Measurements from ENCODE around the gene SIX2.
"Not testable (repeated sequence)": the region's sequence is repeated elsewhere in the genome, so short reads cannot be mapped to it uniquely, and the experiment has no call there.

SIX2 gene

DNA sequence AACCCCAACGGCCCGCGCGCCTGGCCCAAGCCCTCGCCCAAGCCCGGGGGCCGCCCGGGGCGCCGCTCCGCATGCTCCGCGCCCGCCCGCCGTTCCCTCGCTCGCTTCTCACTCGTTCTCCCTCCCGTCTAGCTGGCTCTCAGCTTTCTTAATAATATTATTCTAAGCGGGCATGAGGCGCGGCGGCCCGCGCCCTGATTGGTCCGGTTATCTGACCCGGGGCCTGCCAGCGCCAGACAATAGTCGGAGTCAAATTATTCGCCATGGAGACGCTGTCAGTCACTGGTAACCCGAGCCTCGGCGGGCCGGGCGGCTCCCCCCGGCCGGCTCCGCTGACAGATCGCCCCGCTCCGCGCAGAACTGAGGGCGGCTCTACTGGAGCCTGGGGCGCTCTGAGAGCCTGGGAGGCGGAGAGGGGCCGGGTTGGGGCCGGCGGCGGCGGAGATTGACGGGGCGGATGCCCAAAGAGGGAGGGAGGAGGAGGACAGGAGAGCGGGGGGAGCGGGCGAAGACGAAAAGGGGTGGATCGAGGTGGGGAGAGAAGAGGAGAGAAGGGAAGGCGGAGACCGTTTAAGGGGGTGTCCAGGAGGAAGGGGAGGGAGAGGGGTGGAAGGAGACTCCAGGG lies at the start of gene SIX2:
TSS of gene SIX2 (minus strand) at position 150 of the 625 bp plus-strand sequence. CDS start 342 bp downstream, outside the sequence.
- no peak for DNase-seq

DNA sequence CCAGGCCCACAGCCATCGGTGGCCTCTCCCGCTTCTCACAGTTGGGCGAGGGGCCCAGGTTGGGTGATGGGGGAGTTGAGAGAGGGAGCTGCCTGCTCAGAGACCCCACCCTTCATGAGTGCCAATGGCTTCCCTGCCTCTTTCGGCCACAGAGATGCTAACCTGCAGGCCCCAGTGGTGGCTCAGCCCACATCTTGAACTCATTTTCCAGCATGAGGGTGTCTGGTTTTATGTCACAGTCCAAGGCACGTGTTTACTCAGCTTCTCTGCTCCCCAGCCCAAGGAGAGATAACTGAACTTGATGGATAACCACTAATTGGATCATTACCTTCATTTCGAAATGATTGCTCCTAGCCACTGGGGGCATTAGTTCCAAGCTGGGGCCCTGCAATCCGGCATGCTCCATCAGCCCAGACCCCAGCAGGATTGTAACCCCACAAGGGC lies 45.9 kb upstream of the SIX2 start:
- DNase-seq: no peak

DNA sequence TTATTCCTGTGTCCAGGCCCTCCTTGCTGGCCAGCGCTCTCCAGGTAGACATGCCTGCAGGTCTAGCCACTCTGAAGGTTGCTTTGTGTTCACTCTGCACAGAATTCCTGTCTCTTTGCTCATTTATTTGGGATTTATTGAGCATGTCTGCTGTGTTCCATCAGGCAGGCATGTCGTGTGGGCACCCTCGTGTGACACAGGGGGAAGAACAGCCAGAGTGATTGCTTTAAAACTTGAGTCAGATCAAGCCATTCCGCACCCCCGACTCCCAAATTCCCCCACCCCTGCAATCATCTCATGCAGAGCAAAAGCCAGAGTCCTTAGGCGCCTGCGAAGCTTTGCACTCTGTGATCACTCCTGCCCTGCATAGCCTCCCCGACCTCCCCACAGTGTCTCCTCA lies 44.7 kb upstream of the SIX2 start:
- no peak for DNase-seq

DNA sequence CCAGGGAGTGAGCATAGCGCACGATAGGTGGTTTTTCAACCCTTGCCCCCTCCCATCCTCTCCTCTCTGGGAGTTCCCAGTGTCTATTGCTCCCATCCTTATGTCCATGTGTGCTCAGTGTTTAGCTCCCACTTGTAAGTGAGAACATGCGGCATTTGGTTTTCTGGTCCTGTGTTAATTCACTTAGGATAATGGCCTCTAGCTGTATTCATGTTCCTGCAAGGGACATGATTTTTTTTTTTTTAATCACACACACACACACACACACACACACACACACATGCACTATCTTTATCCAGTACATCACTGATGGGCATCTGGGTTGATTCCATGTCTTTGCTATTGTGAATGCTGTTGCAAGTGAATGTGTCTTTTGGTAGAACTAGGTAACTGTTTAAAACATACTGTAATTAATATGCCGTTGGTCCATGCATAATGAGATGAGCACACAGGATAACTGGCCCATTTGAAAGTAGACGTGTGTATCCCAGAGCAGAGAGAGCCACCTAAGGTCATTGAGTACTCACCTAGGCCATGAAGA lies 43.2 kb upstream of the SIX2 start:
- DNase-seq: no peak

DNA sequence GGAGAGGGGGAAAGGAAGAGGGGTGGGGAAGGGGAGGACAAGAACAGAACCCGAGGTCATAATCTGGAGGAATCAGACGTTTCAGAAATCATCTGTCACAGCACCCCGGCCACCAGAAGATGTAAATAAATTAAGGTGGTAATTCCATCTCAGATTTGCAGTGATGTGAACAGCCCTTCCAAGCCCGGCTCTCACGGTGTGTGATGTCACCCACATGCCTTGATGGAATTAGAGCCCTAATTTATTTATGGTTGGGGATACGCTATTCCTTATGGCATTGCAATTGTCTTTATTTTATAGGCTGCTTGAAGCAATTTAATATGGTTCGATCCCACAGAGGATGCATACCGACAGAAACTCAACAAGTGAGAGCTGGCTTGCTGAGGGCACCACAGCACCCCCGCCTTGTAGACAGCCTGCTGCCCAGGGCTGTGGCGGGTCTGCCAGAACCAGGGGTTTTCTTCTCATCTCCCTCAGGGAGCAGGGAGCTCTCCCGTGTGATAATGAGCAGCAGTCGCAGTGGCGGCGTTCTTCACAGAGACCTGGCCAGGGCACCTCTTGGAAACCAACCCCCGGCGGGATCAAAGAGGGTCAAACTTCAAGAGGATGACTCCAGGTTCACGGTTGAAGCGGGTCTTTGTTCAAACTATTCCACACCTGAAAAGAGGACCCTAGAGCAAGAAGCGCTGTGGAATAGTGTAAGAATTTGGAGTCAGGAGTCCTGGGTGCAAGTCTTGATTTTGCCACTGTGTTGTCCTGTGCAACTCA lies 40.5 kb upstream of the SIX2 start:
- no peak for DNase-seq

DNA sequence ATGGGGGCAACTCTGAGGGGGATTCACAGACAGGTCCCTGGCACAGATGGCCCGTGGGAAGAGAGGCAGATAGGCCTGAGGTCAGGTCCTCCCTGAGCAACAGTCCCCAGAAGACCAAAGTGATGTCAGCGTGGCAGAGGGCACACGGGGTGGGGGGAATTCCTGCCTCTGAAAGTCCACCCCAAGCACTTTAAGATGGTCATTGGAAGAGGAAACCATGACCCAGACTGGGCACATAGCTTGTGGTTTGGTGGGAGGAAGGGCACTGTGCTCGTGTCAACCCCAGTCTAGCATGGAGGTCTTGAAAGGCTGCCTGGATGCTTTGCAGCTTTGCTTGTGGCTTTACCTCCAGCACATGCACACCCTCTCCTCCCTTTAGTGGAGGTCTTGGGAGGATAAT lies 38.0 kb upstream of the SIX2 start:
- no peak for DNase-seq

DNA sequence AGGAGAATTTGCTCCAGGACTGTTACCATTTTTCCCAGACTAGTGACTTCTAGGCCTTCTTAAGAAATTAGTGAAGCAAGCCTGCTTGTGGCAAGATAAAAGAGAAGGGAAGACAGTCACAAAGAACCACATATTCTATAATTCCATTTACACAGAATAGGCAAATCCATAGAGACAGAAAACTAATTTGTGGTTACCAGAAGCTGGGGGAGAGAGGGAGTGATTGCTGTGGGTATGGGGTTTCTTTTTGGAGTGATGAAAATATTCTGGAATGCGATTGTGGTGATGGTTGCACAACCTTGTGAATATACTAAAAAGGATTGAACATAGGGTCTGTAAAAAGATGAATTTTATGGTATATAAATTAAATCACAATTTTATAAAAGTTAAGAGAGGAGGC lies 37.5 kb upstream of the SIX2 start:
- DNase-seq: no peak

DNA sequence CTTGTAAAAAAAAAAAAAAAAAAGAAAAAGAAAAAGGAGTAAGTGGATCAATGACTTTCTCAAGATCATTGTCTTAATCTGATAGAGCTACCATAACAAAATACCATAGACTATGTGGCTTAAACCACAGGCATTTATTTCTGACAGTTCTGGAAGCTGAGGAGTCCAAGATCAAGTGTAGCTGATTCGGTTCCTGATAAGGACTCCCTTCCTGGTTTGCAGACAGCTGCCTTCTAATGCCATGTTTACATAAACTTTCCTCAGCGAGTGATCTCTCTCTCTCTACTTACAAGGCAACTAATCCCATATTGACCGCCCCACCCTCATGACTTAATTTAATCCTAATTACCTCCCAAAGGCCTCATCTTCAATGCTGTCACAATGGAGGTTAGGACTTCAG lies 36.5 kb upstream of the SIX2 start:
- no peak for DNase-seq

DNA sequence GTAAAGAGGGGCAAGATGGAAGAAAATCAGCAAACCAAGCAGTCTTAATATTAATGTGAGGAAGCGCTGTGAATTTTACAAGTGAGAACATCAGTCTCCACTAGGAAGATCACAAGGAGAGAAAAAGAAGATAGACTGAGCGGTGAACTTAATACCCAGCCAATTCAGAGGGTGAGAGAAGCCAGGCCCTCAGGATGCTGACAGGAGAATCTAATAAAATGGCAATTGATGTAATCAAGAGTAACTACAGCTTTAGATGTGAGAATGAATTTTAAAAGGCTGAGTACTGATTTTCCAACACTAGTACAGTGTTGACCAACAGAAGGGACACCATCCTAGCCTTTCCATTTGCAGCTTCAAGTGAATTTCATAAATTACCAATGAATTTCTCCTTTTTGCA lies 35.7 kb upstream of the SIX2 start:
- no peak for DNase-seq

DNA sequence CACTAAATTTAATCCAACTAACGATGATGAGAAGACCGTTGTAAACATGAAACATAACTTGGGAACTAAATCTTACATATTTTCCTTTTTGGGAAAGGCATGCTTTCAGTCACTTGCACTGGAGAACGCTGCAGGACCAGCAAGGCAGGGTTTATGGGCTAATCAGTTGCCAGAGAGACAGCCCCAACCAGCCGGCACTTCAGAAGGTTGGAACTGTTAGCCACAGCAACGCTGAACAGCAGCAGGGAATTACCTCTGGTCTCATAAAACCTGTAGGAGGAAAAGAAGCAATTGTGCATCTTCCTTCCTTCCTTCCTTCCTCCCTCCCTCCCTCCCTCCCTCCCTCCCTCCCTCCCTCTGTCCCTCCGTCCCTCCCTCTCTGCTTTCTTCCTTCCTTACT lies 33.9 kb upstream of the SIX2 start:
- DNase-seq: no peak

DNA sequence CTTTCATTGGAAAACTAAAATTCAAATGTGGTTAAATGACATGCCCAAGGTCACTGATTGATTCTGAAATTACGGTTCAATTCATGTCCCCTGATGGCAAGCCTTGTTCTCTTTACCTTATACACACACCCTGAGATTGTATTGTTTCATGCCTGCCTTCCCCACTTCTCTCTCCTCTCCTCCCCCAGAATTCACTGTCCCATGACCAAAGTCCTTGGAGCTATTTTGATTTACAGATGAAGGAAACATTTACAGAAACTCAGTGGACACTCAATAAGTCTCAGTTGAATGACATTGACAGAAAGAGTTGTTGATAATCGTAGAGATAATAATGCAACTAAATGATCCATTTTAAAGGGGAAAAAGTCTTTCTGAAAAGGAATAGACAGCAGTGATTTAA lies 33.1 kb upstream of the SIX2 start:
- DNase-seq: no peak

DNA sequence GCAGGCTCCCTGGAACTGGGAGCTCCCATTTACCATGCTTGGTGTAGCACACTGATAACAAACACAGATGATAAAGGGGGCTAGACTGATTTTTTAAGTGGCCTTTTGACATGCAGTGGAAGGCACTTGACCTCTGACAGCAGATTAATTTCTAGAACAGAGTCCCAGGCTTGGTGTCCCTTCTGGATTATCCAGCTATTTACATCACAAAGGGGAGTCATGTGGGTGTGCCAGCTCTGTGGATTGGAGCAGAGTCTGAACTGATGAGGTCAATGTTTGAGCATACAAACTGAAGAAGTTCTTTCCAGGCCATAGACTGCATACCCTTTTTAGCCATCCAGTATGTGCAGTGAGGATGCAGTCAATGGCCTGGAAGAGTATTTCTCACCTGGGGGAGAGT lies 31.5 kb upstream of the SIX2 start:
- no peak for DNase-seq

DNA sequence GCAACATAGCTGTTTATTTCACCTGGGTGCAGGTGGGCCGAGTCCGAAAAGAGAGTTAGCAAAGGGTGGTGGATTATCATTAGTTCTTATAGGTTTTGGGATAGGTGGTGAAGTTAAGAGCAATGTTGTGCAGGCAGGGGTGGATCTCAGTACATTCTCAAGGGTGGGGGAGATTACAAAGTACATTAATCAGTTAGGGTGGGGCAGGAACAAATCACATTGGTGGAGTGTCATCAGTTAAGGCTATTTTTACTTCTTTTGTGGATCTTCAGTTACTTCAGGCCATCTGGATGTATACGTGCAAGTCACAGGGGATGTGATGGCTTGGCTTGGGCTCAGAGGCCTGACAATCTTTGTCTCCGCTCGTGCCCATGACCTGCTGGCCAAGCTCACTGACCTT lies 30.6 kb upstream of the SIX2 start:
- DNase-seq: not testable (repeated sequence)

DNA sequence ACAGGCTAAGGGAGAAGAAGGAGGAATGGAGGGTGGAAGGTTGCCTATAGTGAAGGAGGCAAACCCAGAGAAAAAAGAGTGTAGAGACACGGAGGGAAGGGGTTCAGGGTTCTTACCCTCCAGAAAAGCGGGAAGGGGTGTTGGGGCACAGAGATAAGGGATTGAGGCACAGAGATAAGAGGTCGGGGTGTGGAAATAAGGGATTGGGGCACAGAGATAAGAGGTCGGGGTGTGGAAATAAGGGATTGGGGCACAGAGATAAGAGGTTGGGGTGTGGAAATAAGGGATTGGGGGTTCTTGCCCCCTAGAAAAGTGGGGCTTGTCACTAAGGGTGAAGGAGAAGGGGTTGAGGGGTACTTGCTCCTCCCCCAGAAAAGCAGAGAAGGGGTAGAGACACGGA lies 29.6 kb upstream of the SIX2 start:
- not testable (repeated sequence) for DNase-seq

DNA sequence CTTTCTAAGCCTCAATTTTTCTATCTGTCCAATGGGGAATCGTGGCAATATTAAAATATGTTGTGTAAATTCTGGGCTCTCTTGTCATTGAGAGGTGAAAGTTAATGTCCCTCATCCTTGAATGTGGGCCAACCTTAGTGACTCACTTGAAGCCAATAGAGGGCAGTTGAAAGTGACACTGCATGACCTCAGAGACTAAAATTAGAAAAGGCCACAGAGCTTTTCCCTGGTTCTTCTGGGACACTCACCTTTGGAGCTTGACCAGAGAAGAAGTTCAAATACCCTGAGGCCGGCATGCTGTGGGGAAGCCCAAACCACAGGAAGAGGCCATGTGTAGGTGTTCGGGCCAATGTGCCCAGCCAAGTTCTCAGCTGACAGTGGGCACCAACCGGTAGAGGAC lies 24.1 kb upstream of the SIX2 start:
- no peak for DNase-seq

DNA sequence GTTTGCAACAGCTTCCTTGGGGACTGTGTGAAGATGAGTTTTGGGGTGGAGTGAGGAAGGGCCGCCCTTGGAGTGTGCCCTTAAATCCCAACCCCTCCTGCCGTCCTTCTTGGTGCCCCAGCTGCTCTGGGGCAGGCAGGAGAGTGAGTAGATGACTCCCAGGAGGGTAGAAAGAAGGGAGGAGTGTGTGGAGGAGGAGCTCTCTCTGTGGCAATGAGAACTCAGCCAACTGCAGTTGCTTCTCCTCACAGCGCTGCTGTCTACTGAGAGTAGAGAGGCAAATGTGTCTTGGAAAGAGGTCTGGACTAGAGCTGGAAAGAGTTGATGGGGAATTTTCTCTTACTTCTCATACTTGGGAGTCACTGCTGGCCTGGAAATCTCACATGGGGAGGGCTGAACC lies 21.8 kb upstream of the SIX2 start:
- DNase-seq: no peak

DNA sequence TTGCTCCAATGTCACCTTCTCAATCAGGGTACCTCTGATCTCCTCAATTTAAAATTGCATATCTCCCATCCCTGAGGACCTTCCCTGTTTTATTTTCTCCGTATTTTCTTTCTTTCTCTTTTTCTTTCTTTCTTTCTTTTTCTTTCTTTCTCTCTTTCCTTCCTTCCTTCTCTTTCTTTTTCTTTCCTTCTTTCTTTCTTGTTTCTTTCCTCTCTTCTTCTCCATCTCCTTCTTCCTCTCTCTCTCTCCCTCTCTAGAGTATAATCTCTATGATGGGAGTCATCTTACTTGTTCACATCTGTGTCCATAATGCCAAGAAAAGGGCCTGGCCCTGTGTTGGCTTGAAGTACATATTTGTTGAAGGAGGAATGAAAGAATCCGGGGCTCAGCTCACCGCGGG lies 21.3 kb upstream of the SIX2 start:
- no peak for DNase-seq

DNA sequence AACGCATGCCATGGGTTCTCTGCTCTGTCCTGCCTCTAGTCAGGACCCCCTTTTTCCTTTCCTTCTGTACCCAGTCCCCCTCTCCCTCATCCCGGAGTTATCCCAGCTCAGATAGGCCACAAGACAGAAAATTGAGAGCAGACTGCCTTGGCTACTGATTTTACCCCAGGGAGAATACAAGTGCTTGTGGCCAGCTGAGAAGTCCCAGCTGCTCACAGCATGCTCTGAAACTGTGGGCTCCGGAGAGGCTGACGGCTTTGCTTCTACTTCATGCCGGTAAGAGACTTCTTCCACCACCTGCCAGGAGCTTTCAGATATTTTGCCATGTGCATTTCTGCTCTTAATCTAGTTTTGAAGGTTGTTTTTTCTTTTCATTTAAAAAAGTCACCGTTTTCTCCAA lies 20.0 kb upstream of the SIX2 start:
- no peak for DNase-seq

DNA sequence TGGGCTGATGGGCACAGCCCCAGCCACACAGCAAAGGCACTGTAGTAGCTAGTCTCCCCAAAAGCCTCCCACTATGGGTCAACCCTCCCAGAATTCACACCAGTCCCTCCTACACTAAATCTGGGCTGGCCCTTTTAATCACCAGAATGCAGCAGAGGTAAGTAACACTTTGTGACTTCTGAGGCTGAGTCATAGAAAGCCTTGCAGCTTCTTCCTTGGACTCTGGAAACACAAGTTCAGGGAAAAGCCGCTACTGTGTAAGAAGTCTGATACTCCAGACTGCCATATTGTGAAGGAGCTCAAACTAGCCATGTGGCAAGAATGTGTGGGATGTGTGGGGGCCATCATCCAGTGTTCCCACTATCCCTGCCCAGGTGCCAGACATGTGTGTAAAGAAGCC lies 19.0 kb upstream of the SIX2 start:
- no peak for DNase-seq

DNA sequence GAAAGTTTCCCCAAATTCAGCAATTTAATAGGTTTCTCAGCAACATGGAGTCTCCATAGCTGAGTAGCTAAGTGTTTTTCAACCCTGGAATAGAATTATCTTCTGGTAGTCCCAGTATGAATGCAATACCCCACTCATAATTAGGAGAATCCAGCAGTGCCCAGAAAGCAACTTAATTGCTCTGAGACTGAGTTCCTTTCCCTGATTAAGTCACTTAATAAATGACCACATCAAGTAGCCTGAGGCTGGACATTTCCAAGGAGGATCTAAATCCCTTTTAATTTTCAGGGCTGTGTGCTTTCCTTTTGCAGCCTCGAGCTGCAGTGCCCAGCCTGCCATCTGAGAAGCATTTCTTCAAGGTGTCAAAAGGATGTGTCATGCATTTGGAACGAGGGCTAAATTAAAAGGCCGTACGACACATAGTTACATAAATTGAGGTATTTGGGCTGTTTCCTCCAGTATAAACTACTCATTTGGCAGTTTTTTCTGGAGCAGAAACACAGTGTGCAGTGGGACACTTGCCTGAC lies 17.7 kb upstream of the SIX2 start:
- no peak for DNase-seq

DNA sequence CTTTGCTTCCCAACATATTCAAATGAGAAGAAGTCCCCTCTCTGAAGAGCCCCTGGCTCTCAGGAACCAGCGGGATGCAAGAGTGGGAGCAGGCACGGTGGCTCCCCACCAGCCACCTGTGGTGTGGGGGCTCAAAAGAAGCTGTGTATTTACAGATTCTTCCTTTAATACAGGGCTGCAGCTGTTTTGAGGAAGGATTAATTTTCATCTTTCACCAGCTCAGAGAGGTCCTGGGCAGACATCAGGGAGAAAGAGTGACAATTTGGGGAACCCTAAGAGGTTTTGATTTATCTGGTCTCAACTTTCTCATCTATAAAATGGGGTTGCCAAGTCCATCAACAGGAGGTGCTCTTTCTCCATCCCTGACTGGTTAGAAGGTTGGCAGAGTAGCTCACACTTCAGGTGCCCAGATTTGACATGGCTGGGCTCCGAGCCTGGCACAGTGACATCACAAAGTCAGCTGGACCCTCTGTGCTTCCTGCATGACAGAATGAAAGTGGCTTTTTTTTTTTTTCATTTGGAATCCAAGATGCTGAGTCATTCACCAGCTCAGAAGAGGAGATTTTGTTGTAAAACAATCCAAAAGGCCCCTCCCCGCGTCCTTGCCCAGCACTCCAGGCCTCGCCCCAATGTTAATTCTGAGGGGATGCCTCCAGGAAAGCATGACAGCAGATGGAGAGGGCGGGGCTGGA lies 15.5 kb upstream of the SIX2 start:
- no peak for DNase-seq

DNA sequence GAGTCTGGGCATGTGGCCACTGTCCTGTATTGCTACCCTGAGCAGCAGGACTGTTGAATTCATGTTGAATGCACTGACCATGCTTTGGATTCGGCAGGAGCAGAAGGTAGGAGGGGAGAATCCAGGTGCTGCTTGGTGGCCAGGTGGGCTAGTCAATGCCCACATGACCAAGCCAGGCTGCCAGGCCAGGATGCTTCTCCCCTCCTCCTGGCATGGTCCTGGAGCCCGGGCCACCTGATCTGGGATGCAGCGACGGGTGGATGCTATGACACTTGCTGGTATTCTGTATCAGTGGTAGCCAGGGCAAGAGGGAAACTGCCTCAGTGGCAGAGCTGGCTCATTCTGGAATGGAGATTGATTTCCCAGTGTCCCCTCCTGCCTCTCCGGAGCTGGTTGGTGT lies 14.8 kb upstream of the SIX2 start:
- DNase-seq: no peak

DNA sequence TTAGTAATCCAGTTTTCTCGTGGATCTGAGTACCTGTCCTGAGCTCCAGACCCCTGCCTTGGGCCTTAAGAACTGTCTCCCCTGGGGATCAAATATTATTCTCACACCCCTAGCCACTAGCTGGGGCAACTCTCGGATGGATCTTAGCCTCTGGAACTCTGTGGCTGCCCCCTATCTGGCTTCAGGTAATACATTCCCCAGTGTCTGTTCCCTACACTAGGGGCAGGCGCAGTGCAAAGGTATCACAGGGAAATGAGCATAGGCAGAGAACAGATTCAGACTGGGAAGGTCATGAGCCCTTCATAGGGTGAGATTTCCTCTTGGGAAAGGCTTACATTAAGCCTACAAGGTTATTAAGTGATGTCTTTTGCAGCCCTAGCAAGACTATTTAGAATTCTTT lies 11.2 kb upstream of the SIX2 start:
- DNase-seq: no peak

DNA sequence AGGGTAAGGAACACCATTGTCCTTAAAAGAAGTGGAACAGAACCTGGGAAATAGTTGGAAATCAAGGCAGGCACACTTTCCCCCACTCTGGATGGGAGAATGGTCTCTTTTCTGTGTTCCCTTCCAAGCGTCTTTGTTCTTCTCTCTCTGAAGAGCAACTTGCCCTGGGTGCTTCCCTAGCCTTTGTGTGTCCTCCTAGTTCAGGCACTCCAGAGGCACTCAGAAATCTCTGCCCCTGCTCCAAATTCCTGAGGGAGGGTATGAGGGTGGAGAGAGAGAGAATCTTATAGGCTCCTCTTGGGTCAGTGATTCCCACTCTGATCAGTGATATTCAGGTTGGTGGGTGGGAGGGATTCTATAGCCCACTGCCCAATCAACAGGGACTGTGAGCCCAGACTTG lies 8.8 kb upstream of the SIX2 start:
- no peak for DNase-seq

Measured in stimulated activated CD4-positive, alpha-beta T cell treated with anti-CD3 and anti-CD28 coated beads, Interleukin-4, amount 100 ng/mL, for 1 hour (primary cell).